GM23338 (cell line): ENCODE data around the gene RAB19. TPM values are rescaled to one million over a fixed set of nuclear protein-coding genes. Genes with fewer than 3 reads are reported as not detected.
"Not testable (repeated sequence)": the region's sequence is repeated elsewhere in the genome, so short reads cannot be mapped to it uniquely, and the experiment has no call there.

Source experiments
- ATAC-seq: fragments of 200-7000 bp; cut with Tn5 transposase; 3 replicates; pipeline ENCODE4 v1.9.1; 2020
- DNase-seq: peaks from one replicate; pipeline ENCODE4 v3.0.0-alpha.2; 2015; ENCODE audit warnings: low spot score
- H2AFZ ChIP-seq: fragments of 200-600 bp; sonication (generic); 2 replicates; pipeline ENCODE4 v1.8.0; 2016; ENCODE audit warnings: antibody characterized with exemption, mild to moderate bottlenecking, moderate library complexity
- H3F3A ChIP-seq: fragments of 200-600 bp; sonication (generic); replicated peaks from 2 replicates; pipeline ENCODE4 v1.8.0; 2017; ENCODE audit warnings: antibody characterized with exemption, mixed run types, low read depth
- H3K27ac ChIP-seq: fragments of 200-600 bp; sonication (generic); 2 replicates; pipeline ENCODE4 v1.6.1; 2016; ENCODE audit warnings: low read depth
- H3K27me3 ChIP-seq: fragments of 200-600 bp; sonication (generic); 2 replicates; pipeline ENCODE4 v1.8.0; 2016; ENCODE audit warnings: mild to moderate bottlenecking, mixed run types, moderate library complexity; ENCODE audit not compliant: insufficient read depth
- H3K36me3 ChIP-seq: fragments of 200-600 bp; sonication (generic); 2 replicates; pipeline ENCODE4 v1.8.0; 2016; ENCODE audit warnings: mild to moderate bottlenecking; ENCODE audit not compliant: insufficient read depth
- H3K4me1 ChIP-seq: fragments of 200-600 bp; sonication (generic); 2 replicates; pipeline ENCODE4 v1.8.0; 2016; ENCODE audit warnings: mild to moderate bottlenecking, moderate library complexity; ENCODE audit not compliant: insufficient read depth
- H3K4me2 ChIP-seq: fragments of 200-600 bp; sonication (generic); 2 replicates; pipeline ENCODE4 v1.7.1; 2017; ENCODE audit warnings: mixed run types
- H3K4me3 ChIP-seq: fragments of 200-600 bp; sonication (generic); 2 replicates; pipeline ENCODE4 v1.6.1; 2016; ENCODE audit warnings: mixed run types
- H3K79me2 ChIP-seq: fragments of 200-600 bp; sonication (generic); replicated peaks from 2 replicates; pipeline ENCODE4 v1.8.0; 2017; ENCODE audit warnings: mild to moderate bottlenecking; ENCODE audit not compliant: insufficient read depth
- H3K9me2 ChIP-seq: fragments of 200-600 bp; sonication (generic); 2 replicates; pipeline ENCODE4 v1.8.0; 2017; ENCODE audit not compliant: insufficient read depth
- H4K20me1 ChIP-seq: fragments of 200-600 bp; sonication (generic); replicated peaks from 2 replicates; pipeline ENCODE4 v1.8.0; 2017; ENCODE audit warnings: mild to moderate bottlenecking; ENCODE audit not compliant: insufficient read depth
- H3K27ac Mint-ChIP-seq: 2 replicates; pipeline ENCODE4 v1.8.0; 2020; ENCODE audit warnings: inconsistent platforms, mild to moderate bottlenecking, moderate library complexity, mixed read lengths
- H3K27me3 Mint-ChIP-seq: 3 replicates; pipeline ENCODE4 v1.8.0; 2022; ENCODE audit warnings: low read depth, mild to moderate bottlenecking, moderate library complexity, mixed read lengths, inconsistent platforms; ENCODE audit not compliant: insufficient read depth, poor library complexity
- H3K36me3 Mint-ChIP-seq: 3 replicates; pipeline ENCODE4 v1.8.0; 2021; ENCODE audit warnings: low read depth, mild to moderate bottlenecking, inconsistent platforms, moderate library complexity, mixed read lengths
- H3K4me1 Mint-ChIP-seq: 3 replicates; pipeline ENCODE4 v1.8.0; 2020; ENCODE audit warnings: mild to moderate bottlenecking, inconsistent platforms, mixed read lengths
- H3K4me3 Mint-ChIP-seq: 3 replicates; pipeline ENCODE4 v1.8.0; 2021; ENCODE audit warnings: moderate library complexity, mild to moderate bottlenecking, inconsistent platforms, mixed read lengths
- H3K9me3 Mint-ChIP-seq: 3 replicates; pipeline ENCODE4 v1.8.0; 2020; ENCODE audit warnings: moderate library complexity, mild to moderate bottlenecking, inconsistent platforms, mixed read lengths
- EZH2 ChIP-seq: fragments of 200-600 bp; sonication (generic); IDR thresholded peaks from one replicate; pipeline ENCODE4 v1.8.0; 2017; ENCODE audit warnings: antibody characterized with exemption, mild to moderate bottlenecking, low read depth; ENCODE audit not compliant: unreplicated experiment
- EZH2phosphoT487 ChIP-seq: fragments of 200-600 bp; sonication (generic); IDR thresholded peaks from one replicate; pipeline ENCODE4 v1.8.1; 2018; ENCODE audit warnings: antibody characterized with exemption; ENCODE audit not compliant: unreplicated experiment
- JUNB ChIP-seq: IDR thresholded peaks from one replicate; pipeline ENCODE4 v1.6.1; 2016; ENCODE audit warnings: antibody characterized with exemption; ENCODE audit not compliant: unreplicated experiment
- NANOG ChIP-seq: IDR thresholded peaks from 2 replicates; pipeline ENCODE4 v1.6.1; 2016; ENCODE audit warnings: antibody characterized with exemption, borderline replicate concordance
- POLR2AphosphoS5 ChIP-seq: IDR thresholded peaks from 2 replicates; pipeline ENCODE4 v1.6.1; 2016; ENCODE audit warnings: antibody characterized with exemption, low read depth
- STAT1 ChIP-seq: IDR thresholded peaks from one replicate; pipeline ENCODE4 v1.6.1; 2016; ENCODE audit warnings: antibody characterized with exemption; ENCODE audit not compliant: unreplicated experiment
- ZNF114 ChIP-seq: fragments of 250-450 bp; sonication (Bioruptor Pico); IDR thresholded peaks from 2 replicates; pipeline ENCODE4 v1.5.0; 2020; ENCODE audit warnings: mild to moderate bottlenecking, moderate library complexity
- ZNF331 ChIP-seq: fragments of 250-450 bp; sonication (Bioruptor Pico); IDR thresholded peaks from 2 replicates; pipeline ENCODE4 v1.5.0; 2020; ENCODE audit warnings: low read depth, mild to moderate bottlenecking, moderate library complexity
- polyA plus RNA-seq: library from polyadenylated mRNA; unstranded; fragments of >200 nt; fragmentation: Nextera tagmentation; extraction: Ambion mirVana; gene quantifications from 2 replicates; pipeline ENCODE4 v1.2.1, GENCODE V29; 2016
- total RNA-seq: library from RNA; depleted of rRNA; stranded (reverse); fragments of >200 nt; shearing (Covaris generic); gene quantifications from 2 replicates; pipeline ENCODE4 v1.2.3, GENCODE V29; 2014
- TF ChIP-seq, protein P1 (sequence below), 2 experiments: fragments of 200-600 bp in 1 of 2; sonication (generic) in 1 of 2; conservative IDR thresholded peaks; 2 replicates each; pipeline versions ENCODE4 v1.5.1 to v1.6.1; 2016 to 2017; ENCODE audit warnings: antibody characterized with exemption in 2 of 2, low read depth in 2 of 2, mild to moderate bottlenecking in 2 of 2, moderate library complexity in 1 of 2
- TF ChIP-seq, protein P2 (sequence below): IDR thresholded peaks from one replicate; pipeline ENCODE4 v1.6.1; 2018; ENCODE audit warnings: antibody characterized with exemption; ENCODE audit not compliant: unreplicated experiment

RAB19 gene
- total and polyA plus RNA-seq, 2 experiments from 2014 or later, result 2.5 to 5.2 TPM

DNA sequence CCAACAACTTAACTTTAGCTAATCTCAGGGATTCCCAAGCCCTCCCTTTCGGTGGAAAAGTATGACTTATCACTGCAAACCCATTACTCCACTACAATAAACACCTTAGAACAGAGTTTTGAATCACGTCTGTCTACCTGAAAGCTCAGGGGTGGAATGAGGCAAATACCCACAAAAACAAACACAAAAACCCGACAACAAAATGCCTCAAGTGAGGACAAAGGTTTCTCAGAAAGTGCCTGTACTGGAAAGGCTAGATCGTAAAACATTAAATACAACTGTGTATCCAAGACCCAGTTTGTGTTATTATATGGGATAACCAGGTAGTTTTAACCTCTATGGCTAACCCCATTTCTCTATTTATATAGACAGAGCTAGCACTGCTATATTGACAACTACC, 49.4 kb downstream of the RAB19 start (continued):
- TF ChIP-seq, protein P1, sequence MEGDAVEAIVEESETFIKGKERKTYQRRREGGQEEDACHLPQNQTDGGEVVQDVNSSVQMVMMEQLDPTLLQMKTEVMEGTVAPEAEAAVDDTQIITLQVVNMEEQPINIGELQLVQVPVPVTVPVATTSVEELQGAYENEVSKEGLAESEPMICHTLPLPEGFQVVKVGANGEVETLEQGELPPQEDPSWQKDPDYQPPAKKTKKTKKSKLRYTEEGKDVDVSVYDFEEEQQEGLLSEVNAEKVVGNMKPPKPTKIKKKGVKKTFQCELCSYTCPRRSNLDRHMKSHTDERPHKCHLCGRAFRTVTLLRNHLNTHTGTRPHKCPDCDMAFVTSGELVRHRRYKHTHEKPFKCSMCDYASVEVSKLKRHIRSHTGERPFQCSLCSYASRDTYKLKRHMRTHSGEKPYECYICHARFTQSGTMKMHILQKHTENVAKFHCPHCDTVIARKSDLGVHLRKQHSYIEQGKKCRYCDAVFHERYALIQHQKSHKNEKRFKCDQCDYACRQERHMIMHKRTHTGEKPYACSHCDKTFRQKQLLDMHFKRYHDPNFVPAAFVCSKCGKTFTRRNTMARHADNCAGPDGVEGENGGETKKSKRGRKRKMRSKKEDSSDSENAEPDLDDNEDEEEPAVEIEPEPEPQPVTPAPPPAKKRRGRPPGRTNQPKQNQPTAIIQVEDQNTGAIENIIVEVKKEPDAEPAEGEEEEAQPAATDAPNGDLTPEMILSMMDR (conservative IDR thresholded peaks at IDR 0.05; ENCODE audit: low read depth in 2 of 2), result no peak
- TF ChIP-seq EZH2 (no peak), STAT1 (no peak), ZNF114 (CRISPR knock-in tag) (no peak), JUNB (no peak), POLR2AphosphoS5 (no peak)

DNA sequence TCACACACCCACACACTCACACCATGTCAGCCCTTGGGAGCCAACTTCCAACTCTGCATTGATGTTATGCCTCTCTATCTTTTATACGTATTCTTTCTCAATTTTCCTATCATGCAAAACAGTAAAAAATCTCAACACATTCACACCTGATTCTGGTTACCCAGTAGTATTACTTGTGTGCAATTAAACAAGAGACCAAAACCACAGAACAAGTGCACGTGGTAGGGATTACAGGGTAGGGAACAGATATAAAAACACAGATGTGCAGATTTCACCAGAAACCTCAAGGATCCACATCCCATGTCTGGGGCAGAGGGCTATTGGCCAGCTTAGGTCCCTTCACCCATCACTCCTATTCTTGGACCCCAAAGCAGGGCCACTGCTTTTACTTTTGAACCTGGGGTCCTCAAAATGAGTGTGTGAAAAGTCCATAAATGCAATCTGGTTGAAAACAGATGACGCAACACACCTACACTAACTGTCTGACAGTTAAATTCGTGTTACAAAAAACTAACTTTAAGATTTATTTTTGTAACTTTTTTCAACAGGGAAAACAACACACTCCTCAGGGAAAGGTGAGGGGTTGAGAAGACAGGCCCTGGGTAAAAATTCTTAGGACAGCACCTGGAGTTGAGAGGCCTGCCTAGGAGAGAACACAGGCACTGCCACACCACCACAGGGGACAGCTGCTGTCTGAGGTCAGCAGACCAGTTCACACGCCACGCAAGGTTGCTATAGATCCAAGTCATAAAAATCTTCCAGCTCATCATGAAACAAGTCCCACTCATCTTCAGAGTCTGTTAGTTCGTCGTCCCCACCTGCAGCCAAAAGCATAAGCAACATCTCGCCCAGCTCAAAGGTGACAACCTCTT, 50.2 kb downstream of the RAB19 start:
- Histone ChIP-seq H3K79me2 (peaks cover 48% of the 10 kb centered on the region), H3K4me1 (peaks cover 68% of the 10 kb centered on the region), H3K27ac (peak overlapping the region; percentile 52; the same call in 1 of the 2 replicates), H3F3A (peaks cover 35% of the 10 kb centered on the region), H3K36me3 (peaks cover 25% of the 10 kb centered on the region; the same call in 1 of the 2 replicates)
- not testable (repeated sequence) for H3K27me3 ChIP-seq, H3K9me3 Mint-ChIP-seq, H3K4me3 ChIP-seq, H2AFZ ChIP-seq, ATAC-seq, DNase-seq, H3K27me3 Mint-ChIP-seq, H3K4me3 Mint-ChIP-seq, H3K9me2 ChIP-seq, H3K4me2 ChIP-seq, H4K20me1 ChIP-seq
- peak overlapping the region; percentile 83 for H3K27ac Mint-ChIP-seq
- H3K4me1 Mint-ChIP-seq, result peaks cover 84% of the 10 kb centered on the region
- H3K36me3 Mint-ChIP-seq, result peaks cover 63% of the 10 kb centered on the region

DNA sequence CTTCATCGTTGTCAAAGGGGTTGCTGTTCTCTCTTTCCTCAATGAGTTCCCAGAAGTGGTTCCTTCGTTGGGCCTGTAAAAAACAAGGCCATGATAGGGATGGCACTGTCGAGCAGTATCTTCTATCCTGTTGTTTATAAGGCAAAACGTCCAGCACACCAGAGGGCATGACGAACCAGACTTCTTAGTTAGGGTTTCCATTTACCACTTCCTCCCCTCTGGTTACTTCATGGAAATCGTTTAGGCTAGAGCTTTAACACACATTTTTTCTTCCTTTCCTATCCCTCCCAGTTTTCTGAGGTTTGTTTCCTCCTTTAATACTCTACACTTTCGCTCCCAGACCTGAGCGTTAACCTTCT, 50.8 kb downstream of the RAB19 start:
- H3K36me3 ChIP-seq, result peaks cover 29% of the 10 kb centered on the region; the same call in 1 of the 2 replicates
- ATAC-seq, result no peak
- Mint-ChIP-seq H3K27ac (peak overlapping the region; percentile 83), H3K9me3 (no peaks in the 10 kb centered on the region), H3K27me3 (no peaks in the 10 kb centered on the region), H3K4me1 (peaks cover 84% of the 10 kb centered on the region), H3K36me3 (peaks cover 69% of the 10 kb centered on the region), H3K4me3 (no peak overlapping the region; the same call in 2 of the 3 replicates)
- H3K27ac ChIP-seq, result peak overlapping the region; percentile 87
- H3K79me2 ChIP-seq, result peaks cover 51% of the 10 kb centered on the region
- H2AFZ ChIP-seq, result no peak overlapping the region
- H3F3A ChIP-seq, result peaks cover 31% of the 10 kb centered on the region
- DNase-seq, result no peak
- no peaks in the 10 kb centered on the region; the same call in 1 of the 2 replicates for H4K20me1 ChIP-seq
- peaks cover 64% of the 10 kb centered on the region for H3K4me1 ChIP-seq
- no peaks in the 10 kb centered on the region for H3K27me3 ChIP-seq
- no peak overlapping the region for H3K4me3 ChIP-seq
- H3K4me2 ChIP-seq, result no peak overlapping the region
- TF ChIP-seq NANOG, result no peak
- no peak for TF ChIP-seq JUNB
- TF ChIP-seq EZH2phosphoT487, result no peak
- no peak for TF ChIP-seq ZNF331 (CRISPR knock-in tag)
- TF ChIP-seq POLR2AphosphoS5, result no peak
- TF ChIP-seq, protein P2, sequence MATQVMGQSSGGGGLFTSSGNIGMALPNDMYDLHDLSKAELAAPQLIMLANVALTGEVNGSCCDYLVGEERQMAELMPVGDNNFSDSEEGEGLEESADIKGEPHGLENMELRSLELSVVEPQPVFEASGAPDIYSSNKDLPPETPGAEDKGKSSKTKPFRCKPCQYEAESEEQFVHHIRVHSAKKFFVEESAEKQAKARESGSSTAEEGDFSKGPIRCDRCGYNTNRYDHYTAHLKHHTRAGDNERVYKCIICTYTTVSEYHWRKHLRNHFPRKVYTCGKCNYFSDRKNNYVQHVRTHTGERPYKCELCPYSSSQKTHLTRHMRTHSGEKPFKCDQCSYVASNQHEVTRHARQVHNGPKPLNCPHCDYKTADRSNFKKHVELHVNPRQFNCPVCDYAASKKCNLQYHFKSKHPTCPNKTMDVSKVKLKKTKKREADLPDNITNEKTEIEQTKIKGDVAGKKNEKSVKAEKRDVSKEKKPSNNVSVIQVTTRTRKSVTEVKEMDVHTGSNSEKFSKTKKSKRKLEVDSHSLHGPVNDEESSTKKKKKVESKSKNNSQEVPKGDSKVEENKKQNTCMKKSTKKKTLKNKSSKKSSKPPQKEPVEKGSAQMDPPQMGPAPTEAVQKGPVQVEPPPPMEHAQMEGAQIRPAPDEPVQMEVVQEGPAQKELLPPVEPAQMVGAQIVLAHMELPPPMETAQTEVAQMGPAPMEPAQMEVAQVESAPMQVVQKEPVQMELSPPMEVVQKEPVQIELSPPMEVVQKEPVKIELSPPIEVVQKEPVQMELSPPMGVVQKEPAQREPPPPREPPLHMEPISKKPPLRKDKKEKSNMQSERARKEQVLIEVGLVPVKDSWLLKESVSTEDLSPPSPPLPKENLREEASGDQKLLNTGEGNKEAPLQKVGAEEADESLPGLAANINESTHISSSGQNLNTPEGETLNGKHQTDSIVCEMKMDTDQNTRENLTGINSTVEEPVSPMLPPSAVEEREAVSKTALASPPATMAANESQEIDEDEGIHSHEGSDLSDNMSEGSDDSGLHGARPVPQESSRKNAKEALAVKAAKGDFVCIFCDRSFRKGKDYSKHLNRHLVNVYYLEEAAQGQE, result no peak
- H3K9me2 ChIP-seq, result no peaks in the 10 kb centered on the region
